NCI-H187 treated with DMSO at 0.1 percent for 48 hours (cell line): Measurements from ENCODE around the gene DCUN1D1.
"Not testable (repeated sequence)": the region's sequence is repeated elsewhere in the genome, so short reads cannot be mapped to it uniquely, and the experiment has no call there.

ENCODE experiments used
- DNase-seq: peaks from one replicate; lab custom pipeline; 2025; lab: John Stamatoyannopoulos, UW

Gene DCUN1D1

DNA sequence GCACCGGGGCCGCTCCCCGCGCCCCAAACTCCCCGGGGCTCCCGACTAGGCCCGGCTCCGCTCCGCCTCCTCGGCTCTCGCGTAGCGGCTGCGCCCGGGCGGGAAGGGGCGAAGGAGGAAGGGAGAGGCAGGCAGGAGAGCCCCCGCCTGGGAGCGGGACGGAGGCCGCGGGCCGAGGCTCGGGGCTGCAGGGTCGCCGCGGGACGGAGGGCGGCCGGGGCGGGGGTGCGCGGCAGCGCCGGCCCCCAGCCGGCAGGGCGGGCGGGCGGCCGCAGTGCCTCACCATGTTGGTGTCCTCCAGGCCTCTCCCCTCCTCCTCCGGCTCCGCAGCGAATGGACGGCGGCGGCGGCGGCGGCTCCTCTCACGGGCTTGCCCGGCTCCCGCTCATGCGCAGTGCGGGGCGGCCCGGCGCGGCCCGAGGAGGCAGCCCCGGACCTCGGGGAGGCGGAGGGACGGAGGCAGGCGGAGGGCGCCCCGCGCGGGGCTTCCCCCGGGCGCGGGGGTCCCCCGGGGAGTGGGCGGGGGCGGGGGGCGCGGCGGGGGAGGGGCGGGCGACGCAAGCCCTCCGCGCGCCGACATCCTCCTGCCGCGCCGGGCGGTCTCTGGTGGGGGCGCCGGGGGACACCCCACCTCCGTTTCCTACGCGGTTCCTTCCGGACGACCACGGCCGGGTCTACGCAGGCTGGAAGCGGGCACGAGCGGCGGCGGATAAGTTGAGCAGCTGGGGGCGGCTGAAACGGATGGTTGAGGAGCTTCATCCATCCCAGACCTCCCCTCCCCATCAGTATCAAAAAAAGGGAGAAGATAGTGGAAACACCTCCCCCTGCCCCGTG is at the start of gene DCUN1D1:
Gene DCUN1D1, minus strand, starts transcription at position 335 of the 834 bp plus-strand sequence. Its CDS starts 49 bp downstream, at position 286.
- DNase-seq: peak; percentile 8

DNA sequence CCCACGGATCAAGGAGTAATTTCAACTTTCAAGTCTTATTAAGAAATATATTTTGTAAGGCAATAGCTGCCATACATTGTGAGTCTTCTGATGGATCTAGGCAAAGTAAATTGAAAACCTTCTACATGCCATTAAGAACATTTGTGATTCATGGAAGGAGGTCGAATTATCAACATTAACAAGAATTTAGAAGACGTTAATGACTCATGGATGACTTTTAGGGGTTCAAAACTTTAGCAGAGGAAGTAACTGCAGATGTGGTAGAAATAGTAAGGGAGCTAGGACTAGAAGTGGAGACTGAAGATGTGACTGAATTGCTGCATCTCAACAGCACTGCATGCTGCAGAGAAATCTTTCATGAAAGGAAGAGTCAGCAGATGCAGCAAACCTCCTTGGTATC is 48.1 kb upstream of the DCUN1D1 start:
- DNase-seq: no peak

DNA sequence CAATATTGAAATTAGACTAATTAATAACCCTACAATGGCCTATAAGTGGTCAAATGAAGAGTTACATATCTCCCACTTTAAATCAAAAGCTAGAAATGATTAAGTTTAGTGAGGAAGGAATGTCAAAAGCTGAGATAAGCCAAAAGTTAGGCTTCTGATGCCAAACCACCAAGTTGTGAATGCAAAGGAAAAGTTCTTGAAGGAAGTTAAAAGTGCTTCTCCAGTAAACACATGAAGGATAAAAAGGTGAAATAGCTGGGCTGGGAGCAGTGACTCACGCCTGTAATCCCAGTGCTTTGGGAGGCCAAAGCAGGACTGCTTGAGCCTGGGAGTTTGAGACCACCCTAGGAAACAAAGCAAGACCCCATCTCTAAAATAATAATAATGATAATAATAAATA is 46.9 kb upstream of the DCUN1D1 start:
- DNase-seq: no peak

DNA sequence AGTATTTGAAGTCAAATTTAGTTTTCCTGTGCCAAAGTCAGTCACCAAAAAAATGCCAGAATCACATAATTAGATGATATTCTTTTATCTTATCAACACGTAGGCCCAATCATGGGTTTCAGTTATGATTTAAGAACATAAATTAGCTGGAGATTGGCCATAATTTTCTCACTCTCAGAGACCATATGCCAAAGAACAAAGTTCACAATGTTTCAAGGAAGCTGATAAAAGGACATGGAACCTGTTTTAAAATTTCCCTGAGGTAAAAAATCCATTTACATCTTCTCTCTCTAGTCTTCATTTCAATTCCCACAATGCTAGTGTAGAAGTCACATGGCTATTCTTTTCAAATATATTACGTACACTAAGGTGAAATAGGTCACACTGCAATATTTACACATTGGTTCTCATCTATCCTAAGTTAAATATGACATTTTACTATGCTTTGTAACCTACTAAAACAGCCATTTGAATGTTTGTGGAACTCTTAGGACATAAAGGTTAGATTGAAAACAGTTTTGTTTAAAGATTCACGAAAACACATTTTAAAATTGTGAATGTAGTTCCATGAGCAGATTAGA is 42.7 kb upstream of the DCUN1D1 start:
- DNase-seq: no peak

DNA sequence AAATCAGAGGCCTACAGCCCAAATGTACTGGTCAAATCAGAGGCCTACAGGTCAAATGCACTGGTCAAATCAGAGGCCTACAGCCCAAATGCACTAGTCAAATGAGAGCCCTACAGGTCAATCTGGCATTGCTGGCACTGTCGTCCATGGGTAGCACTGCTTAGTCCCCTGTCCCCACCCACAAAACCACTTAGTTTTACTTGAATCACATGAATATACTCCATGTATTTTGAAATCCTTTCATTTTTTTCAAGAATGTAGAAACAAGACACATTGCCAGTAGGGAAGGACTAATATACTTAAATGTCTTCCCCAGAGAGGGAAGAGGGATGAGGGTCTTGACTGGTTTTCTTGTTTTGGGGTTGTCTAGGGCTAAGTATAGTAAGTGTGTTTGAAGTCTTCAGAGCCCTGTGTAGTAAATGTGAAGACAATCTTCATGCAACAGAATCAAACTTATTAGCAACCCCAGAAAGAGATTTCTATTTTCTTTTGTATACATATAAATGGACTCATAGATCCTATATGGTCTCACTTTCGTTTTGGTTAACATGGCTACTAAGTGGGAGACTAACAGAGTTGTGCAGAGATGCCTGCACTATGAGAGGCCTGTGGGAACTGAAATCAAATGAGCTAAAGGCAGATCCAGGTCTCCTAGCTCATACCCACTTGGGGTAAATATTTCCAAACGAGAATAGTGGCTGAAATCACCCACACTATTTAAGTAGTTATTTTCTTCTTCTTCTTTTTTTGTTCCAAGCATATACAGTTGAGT is 38.3 kb upstream of the DCUN1D1 start:
- no peak for DNase-seq

DNA sequence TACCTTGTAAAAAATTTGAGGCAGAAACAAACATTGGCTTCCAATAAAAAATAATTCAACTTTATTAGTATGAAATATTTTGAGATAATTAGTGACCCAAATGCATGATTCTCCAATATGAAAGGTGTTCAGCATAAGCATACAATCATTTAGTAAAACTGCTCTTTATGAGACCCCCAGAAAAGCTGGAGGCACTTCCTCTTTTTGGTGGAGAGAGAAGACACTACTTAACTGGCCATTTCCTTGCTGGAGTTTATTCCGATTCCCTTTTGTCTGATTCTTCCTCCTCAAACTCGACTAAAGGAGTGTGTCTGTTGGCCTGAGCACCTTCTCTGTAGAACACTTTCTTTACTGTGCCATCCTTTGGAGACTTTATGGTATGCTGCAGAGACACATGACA is 34.8 kb upstream of the DCUN1D1 start:
- no peak for DNase-seq

DNA sequence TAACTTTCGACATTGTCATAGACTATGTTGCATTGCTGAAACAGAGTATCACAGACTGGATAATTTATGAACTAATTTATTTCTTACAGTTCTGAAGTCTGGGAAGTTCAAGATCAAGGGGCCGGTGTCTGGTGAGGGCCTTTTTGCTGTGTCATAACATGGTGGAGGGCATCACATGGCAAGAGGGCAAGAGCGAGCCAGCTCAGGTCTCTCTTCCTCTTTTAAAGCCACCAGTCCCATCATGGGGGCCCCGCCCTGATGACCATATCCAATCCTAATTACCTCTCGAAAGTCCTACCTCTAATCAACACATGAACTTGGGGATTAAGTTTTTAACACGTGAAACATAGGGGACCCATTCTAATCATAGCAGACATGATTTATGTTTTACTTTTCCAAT is 33.5 kb upstream of the DCUN1D1 start:
- no peak for DNase-seq

DNA sequence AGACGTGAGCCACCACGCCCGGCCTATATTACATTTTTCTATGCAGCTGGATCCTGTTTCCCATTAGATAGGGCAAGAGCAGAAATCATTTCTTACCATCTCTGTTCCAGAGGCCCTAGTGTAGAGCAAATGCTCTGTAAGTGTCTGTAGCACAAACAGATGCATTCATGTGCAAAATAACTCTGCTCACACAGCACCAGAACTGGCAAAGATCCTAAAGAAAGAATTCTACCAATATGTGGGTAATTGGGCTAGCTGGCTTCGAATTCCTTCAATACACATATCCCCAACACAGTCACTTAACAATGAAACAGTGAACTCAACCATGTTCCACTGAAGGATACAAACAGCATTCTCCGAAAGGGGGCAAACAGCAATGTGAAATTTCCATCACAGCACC is 32.7 kb upstream of the DCUN1D1 start:
- DNase-seq: no peak

DNA sequence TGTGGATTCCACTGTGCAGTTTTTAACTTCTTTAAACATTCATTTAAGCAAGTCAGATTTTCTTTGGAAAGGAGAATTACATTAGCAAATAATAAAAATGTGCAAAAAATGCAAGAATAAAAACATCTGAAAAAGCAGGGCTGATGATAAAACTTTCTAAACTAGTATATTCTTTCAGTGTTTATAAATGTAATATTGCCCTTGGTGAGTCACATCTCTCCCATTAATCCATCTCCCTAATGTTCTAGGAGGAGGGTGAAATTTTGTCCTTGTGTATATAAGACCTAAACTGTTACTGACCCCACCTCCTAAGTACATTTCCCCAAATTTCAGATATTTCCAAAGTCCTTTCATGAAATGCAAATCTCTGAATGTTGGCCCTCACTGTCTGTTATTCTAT is 28.5 kb upstream of the DCUN1D1 start:
- no peak for DNase-seq

DNA sequence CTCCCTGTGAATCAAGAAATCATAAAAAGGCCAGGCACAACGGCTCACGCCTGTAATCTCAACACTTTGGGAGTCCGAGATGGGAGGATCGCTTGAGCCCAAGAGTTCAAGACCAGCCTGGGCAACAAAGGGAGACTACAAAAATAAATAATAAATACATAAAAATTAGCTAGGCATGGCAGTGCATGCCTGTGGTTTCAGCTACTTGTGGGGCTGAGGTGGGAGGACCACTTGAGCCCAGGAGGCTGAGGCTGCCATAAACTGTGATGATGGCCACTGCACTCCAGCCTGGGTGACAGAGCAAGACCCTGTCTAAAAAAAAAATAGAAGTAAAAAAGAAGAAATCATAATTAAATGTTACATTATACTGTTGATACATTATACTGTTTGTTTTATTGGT is 28.0 kb upstream of the DCUN1D1 start:
- DNase-seq: no peak

DNA sequence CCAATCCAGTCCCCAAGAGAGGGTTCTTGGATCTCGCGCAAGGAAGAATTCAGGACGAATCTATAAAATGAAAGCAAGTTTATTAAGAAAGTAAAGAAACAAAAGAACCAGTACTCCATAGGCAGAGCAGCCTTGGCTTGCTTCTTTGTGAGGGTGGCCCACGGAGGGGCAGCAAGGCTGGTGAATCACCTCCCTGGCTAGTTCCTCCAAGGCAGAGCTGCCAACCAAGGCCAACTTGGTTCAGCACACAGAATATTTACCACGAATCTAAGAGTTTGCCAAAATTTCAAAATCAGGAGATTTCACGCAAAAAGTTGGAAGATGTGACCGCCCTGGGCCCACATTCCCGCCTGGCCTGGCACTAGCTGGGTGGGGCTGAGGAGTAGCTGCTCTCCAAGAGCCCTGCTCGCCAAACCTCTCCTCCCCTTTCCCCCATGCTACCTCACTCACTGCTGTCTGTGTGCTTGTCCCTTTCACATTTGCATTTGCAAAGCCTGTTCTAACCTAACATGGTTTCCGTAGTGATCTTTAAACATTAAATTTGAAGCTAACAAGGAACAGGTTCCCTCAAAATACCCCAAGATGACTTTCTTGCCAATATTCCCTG is 26.2 kb upstream of the DCUN1D1 start:
- no peak for DNase-seq

DNA sequence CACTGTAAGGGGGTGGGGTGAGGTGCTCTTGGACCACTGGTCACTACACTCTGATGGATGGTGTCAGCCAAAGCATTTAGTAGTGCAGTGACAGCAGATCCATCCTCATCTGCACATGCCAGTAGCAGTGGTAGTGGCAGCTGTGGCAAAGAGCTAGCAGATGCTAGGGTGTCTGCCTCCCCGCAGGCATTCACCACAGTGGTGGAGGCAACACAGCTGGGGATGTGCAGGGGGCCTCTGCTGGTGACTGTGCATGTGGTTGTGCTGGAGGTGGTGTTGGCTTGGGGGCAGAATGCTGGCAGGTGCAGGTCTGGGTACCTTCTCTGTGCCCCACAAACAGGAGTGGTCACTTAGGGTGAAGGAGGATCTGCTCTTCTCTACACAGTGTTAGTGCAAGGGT is 19.4 kb upstream of the DCUN1D1 start:
- DNase-seq: no peak

DNA sequence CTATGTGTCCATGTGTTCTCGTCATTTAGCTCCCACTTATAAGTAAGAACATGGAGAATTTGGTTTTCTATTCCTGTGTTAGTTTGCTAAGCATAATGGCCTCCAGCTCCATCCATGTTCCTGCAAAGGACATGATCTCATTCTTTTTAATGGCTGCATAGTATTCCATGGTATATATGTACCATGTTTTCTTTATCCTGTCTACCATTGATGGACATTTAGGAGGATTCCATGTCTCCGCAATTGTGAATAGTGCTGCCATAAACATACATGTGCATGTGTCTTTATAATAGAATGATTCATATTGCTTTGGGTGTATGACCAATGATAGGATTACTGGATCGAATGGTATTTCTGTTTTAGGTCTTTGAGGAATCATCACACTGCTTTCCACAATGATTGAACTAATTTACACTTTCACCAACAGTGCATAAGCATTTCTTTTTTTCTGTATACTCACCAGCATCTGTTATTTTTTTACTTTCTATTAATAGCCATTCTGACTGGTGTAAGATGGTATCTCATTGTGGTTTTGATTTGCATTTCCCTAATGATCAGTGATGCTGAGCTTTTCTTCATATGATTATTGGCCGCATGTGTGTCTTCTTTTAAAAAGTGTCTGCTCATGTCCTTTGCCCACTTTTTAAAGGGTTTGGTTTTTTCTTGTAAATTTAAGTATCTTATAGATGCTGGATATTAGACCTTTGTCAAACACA is 13.3 kb upstream of the DCUN1D1 start:
- DNase-seq: not testable (repeated sequence)

DNA sequence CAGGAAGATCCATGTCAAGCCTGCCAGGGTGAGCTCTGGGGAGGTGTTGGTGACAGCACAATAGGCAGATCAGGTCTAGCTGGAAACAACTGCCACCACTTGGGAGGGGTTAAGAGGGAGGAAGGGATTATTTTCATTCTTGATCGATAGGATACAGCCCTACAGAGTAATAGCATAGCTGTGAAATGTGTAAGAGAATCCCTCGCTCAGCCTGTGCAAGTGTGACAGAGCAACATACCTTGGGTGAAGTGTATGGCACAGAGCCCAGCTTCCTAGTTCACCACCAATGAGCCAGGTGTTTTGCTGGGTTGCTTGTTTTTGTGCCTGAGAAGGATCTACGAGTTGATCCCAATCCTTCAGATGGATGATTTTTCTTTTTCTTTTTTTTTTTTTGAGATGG is 9.2 kb upstream of the DCUN1D1 start:
- DNase-seq: no peak

DNA sequence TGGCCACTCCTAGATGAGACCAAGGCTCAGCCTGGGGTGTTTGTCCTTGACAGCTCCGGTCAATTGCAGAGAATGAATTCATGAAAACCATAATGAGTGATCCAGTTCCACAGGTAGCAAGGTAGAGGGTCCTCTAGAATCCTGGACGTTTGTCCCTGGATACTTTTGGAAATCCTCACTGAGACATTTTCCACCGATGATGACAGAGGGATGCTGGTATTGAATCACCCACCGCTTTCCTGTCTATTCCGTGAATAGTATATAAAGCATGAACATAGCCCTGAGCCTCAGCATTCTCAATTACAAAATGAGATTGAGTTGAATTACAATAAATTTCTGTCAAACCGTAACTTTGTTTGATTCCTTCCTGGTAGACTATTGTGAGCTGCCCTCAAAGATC is 5.7 kb upstream of the DCUN1D1 start:
- no peak for DNase-seq

DNA sequence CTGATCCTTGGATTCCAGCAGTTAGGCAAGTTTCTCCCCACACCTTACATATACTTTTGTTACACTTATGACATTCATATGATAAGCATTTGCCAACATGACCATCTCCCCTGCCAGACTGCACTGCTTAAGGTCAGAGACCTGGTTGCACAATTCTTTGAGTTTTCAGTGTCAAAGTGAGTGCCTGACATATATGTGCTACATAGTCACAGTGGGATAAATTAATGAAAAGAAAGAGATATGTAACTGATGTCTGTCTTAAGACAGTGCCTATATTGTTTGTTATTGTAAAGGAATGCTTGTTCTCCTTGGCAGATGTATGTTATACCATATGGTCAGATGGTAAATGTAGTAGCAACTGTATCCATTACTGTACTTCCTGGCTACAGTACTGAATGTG is 3.5 kb upstream of the DCUN1D1 start:
- DNase-seq: no peak

DNA sequence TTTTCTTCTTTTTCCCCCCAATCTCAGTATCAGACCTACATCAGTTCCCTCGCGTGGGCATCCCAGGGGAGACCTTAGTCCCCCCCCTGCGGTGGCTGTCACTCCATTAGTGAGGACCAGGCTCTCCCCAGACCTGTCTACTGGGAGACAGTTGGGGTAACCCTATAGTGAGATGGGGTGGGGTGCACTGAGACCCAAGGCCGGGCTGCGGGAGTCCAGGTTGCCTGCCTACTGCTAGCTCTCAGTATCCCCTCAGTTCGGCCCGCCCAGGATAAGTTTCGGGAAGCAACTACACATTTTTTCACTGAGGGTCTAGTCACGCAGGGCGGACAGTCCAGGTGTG is 671 bp upstream of the DCUN1D1 start:
- no peak for DNase-seq

DNA sequence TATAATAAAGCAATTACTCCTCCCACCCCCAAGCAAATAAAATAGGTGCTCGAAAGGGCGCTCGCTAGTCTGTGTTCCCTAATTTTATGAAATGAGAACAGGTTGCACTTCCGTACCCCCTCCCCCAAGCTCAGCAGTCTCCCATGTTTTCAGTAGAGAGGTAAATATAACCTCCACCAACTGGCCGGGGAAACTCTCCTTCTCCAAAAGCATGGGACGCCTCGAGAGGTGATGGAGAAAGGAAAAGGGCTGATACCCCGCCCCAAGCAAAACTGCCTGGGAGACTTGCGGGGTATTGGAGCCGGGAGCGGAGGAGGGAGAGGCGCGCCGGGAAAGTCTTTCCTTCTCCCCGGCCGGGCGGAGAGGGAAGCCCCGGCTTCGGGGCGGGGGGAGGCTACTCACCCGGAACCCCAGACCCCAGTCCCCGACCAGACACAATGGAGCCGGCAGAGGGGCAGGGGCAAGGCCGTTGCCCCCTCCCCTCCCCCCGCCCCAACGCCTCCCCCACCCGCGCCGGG is 605 bp downstream of the DCUN1D1 start:
- no peak for DNase-seq

DNA sequence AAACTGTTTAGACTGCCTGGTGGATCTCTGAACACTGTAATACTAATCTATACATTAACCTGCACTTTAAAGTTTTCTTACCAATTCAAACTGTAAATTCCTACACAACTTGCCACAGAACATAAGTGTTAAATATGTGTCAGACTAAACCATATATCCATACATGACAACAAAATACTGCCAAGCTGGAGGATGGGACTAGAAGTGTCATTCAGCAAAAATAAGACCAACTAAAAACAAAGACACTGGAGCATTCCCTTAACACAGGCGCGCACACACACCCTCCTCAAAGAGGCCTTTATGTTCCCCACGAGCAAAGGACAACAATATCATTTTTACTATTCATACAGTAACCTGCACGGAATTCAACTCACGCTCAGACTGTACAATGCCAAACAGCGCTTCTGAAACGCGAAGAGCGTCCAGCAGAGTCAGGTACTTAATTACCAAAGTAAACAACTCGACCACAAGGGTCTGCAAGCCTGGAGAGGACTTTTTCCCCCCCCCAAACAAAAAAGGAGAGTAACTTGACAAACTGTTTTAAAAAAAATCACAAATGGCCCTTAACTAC is 1.1 kb downstream of the DCUN1D1 start:
- DNase-seq: no peak

DNA sequence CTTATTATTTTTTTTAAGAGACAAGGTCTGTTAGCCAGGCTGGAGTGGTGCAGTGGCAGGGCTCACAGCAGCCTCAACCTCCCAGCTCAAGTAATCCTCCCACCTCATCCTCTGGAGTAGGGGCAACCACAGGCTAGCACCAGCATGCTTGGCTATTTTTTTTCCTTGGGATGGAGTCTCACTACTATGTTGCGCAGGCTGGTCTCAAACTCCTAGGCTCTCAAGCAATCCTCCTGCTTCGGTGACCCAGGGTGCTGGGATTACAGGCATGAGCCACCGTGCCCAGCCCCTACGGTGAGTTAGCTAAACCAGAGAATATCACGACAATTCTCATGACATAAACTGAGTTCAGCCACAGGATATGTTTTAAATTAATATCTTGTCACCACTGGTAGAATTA is 2.0 kb downstream of the DCUN1D1 start:
- DNase-seq: no peak

DNA sequence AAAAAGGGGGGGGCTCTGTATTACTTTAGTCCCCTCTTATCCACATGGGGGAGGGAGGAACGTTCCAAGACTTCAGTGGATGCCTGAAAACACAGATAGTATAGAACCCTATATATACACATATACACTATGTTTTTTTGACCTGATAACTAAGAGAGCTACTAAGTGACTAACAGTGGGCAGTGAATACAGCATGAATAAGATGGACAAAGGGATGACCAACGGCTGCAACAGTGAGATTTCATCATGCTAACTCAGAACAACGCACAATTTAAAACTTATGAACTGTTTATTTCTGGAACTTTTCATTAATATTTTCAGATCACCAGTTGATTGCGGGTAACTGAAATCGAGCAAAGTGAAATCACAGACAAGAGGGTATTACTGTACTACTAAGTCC is 7.3 kb downstream of the DCUN1D1 start:
- no peak for DNase-seq

DNA sequence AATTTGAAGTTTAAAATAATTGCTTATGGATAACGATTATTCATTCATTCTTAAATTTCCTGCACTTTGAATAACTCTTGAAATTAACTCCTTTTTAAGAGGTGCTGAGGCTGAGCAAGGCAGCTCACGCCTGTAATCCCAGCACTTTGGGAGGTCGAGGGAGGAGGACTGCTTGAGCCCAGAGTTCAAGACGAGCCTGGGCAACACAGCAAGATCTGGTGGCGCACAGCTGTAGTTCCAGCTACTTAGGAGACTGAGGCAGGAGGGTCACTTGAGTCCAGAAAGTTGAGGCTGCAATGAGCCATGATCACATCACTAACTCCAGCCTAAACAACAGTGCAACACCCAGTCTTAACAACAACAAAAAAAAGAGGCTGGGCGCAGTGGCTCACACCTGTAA is 8.0 kb downstream of the DCUN1D1 start:
- no peak for DNase-seq
